Dedifferentiated amniotic fluid mesenchymal stem cell (primary cell): ENCODE data around the gene MAP2K4.

Experiments used
- DNase-seq: peaks from one replicate; pipeline ENCODE4 v3.0.0-alpha.2; 2016; ENCODE audit errors: extremely low spot score

MAP2K4 gene

GRCh38 chr17:12088035-12088434 is 67.4 kb downstream of the MAP2K4 start:
- DNase-seq, result no peak

- DNase-seq, result no peak
Observed at GRCh38 chr17:12089809-12090384, 69.2 kb downstream of the MAP2K4 start.

- DNase-seq, result no peak
Observed at GRCh38 chr17:12094336-12094735, 73.7 kb downstream of the MAP2K4 start.

- DNase-seq, result no peak
Observed at GRCh38 chr17:12095522-12095921, 74.8 kb downstream of the MAP2K4 start.

- DNase-seq, result no peak
Observed at GRCh38 chr17:12097326-12097725, 76.6 kb downstream of the MAP2K4 start.

GRCh38 chr17:12098568-12098967 is 77.9 kb downstream of the MAP2K4 start:
- no peak for DNase-seq

- no peak for DNase-seq
Observed at GRCh38 chr17:12099412-12099811, 78.7 kb downstream of the MAP2K4 start.

- DNase-seq, result no peak
Observed at GRCh38 chr17:12104831-12105230, 84.2 kb downstream of the MAP2K4 start.

- DNase-seq, result no peak
Observed at GRCh38 chr17:12107905-12108304, 87.2 kb downstream of the MAP2K4 start.

GRCh38 chr17:12110906-12111305 is 90.2 kb downstream of the MAP2K4 start:
- DNase-seq, result no peak

GRCh38 chr17:12113156-12113555 is 92.5 kb downstream of the MAP2K4 start:
- DNase-seq, result no peak

GRCh38 chr17:12114686-12115418 is 94.2 kb downstream of the MAP2K4 start:
- DNase-seq, result no peak

GRCh38 chr17:12116143-12116542 is 95.5 kb downstream of the MAP2K4 start:
- no peak for DNase-seq

GRCh38 chr17:12118617-12119016 is 97.9 kb downstream of the MAP2K4 start:
- no peak for DNase-seq

- no peak for DNase-seq
Observed at GRCh38 chr17:12122075-12122474, 101.4 kb downstream of the MAP2K4 start.

GRCh38 chr17:12127177-12127576 is 106.5 kb downstream of the MAP2K4 start:
- no peak for DNase-seq

- DNase-seq, result no peak
Observed at GRCh38 chr17:12127667-12128066, 107.0 kb downstream of the MAP2K4 start.

GRCh38 chr17:12128946-12129345 is 108.3 kb downstream of the MAP2K4 start:
- no peak for DNase-seq

GRCh38 chr17:12133183-12133582 is 112.5 kb downstream of the MAP2K4 start:
- DNase-seq, result no peak

- no peak for DNase-seq
Observed at GRCh38 chr17:12134101-12134500, 113.4 kb downstream of the MAP2K4 start.

- no peak for DNase-seq
Observed at GRCh38 chr17:12134587-12134986, 113.9 kb downstream of the MAP2K4 start.

- no peak for DNase-seq
Observed at GRCh38 chr17:12136243-12136642, 115.6 kb downstream of the MAP2K4 start.

GRCh38 chr17:12136646-12137045 is 116.0 kb downstream of the MAP2K4 start:
- DNase-seq, result no peak

GRCh38 chr17:12137859-12138258 is 117.2 kb downstream of the MAP2K4 start:
- no peak for DNase-seq
